ENCODE measurements around the gene TLCD2.
"Not testable (repeated sequence)": the region's sequence is repeated elsewhere in the genome, so short reads cannot be mapped to it uniquely, and the experiment has no call there.

The TLCD2 gene, protein sequence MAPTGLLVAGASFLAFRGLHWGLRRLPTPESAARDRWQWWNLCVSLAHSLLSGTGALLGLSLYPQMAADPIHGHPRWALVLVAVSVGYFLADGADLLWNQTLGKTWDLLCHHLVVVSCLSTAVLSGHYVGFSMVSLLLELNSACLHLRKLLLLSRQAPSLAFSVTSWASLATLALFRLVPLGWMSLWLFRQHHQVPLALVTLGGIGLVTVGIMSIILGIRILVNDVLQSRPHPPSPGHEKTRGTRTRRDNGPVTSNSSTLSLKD

DNA sequence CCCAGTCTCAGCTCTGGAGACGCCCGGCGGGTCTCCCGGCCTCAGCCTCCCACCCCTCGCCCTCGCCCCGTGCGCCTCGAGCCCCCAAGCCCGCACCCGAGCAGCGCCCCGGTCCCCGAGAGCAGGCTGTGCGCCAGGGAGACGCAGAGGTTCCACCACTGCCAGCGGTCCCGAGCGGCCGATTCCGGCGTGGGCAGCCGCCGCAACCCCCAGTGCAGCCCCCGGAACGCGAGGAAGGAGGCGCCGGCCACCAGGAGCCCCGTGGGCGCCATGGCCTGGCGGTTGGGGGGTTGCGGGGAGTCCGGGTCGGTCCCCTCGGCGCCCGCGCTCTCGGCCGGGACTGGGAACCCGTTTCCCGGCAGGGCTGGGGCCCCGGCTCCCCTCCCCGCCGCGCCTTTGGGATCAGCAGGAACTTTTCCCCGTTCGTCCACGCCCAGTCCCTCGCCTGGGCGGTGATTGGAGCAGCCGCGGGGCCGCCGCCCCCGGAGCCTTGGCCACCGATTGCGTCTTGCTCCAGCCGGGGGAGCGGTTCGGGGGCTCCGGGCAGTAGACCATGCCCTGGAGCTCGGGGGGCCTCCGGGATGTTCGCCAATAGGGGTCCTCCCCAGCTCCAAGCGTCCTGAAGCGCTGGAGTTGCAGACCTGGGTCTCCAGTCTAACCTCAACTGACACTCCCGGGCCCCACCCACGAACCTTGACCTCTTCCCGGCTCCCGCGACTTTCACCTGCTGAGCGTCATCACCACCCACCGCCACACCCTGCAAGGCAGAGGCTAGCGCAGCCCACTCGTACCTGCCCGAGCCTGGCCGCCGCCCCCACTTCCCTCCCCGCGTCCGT lies at the start of gene TLCD2:
Gene TLCD2, minus strand, starts transcription at position 407 of the 836 bp plus-strand sequence. Its CDS starts 135 bp downstream, at position 272.
- DNase-seq = no peak

DNA sequence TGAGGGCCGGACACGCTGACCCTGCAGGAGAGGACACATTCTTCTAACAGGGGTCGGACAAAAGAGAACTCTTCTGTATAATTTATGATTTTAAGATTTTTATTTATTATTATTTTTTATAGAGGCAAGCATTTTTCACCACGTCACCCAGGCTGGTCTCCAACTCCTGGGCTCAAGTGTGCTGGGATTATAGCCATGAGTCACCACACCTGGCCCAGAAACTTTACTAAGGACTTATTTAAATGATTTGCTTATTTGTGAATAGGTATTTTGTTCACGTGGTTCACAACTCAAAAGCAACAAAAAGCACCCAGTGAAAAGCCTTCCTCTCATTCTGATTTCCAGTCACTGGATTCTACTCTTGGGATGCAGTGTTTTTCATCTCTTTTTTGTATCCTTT lies 49.4 kb upstream of the TLCD2 start:
- no peak for DNase-seq

DNA sequence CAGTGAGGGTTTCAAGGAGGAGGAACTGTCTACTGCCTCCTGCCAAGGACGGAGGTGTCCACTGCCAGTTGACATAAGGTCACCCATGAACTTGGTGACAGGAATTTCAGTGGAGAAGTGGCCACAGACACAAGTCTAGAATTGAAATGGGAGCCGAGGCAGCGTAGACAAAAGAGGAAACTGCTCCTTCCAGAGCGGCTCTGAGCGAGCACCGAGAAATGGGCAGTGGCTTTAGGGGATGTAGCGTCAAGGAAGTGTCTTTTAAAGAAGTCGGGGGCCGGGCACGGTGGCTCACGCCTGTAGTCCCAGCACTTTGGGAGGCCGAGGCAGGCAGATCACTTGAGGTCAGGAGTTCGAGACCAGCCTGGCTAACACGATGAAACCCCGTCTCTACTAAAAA lies 48.6 kb upstream of the TLCD2 start:
- DNase-seq = no peak

DNA sequence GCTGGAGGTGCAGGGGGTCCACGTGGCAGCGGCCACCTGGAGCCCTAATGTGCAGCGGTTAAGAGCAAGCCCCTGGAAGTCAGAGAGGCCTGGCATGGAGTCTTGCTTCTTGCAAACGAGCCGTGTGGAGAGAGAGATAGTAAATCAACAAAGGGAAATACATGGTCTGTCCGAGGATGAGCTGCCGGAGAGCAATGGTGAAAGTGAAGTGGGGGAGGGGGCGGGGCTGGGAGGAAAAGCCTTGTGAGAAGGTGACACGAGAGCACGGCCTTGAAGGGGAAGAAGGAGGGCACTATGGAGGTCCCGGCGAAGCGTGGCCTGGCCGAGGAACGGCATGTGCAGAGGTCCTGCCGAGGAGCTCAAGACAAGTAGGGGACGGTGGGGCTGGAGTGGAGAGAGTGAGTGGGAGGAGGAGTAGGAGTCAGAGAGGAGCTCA lies 45.7 kb upstream of the TLCD2 start:
- no peak for DNase-seq

DNA sequence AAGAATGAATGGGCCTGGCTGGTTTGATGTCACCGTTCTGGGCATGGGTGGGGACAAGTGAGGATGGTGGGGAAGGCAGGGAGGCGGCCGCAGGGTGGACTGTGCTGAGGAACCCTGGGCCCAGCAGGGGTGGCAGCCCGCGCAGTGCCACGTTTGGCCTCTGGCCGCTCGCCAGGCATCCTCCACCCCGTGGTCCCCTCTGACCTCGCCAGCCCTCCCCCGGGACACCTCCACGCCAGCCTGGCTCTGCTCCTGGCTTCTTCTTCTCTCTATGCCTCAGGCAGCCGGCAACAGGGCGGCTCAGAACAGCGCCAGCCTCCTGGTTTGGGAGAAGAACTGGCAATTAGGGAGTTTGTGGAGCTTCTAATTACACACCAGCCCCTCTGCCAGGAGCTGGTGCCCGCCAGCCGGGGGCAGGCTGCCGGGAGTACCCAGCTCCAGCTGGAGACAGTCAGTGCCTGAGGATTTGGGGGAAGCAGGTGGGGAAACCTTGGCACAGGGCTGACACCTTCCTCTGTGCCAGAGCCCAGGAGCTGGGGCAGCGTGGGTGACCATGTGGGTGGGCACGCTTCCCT lies 45.2 kb upstream of the TLCD2 start:
- DNase-seq = no peak

DNA sequence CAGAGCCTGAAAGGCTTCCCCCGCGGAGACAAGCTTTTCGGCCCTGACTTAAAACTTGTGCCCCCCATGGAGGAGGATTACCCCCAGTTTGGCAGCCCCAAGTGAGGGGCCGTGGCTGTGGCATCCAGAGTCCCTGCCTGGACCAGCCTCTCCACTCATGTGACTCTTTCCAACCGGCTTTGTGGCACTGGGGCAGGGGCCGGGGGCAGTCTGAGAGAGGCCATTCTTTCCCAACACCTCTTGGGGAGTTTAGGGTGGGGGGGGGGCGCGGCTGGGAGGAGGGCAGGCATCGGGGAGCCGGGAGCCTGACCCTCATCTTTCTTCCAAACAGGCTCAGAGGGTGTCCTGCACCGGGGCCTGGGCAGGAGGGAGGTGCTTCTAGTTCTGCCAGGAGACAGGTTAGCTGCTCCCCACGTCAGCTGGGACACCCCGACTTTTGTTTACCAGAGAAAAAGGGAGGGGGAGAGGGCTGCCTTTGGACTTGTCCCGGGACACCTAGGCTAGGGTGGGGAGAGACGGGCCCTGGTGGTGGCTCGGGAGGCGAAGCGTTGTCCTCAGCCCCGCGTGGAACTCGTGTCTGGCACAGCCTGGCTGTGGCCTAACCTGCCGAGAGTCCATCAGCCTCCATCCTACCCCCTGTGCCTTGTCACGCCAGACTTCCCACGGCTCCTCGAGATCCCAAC lies 44.4 kb upstream of the TLCD2 start:
- DNase-seq = no peak

DNA sequence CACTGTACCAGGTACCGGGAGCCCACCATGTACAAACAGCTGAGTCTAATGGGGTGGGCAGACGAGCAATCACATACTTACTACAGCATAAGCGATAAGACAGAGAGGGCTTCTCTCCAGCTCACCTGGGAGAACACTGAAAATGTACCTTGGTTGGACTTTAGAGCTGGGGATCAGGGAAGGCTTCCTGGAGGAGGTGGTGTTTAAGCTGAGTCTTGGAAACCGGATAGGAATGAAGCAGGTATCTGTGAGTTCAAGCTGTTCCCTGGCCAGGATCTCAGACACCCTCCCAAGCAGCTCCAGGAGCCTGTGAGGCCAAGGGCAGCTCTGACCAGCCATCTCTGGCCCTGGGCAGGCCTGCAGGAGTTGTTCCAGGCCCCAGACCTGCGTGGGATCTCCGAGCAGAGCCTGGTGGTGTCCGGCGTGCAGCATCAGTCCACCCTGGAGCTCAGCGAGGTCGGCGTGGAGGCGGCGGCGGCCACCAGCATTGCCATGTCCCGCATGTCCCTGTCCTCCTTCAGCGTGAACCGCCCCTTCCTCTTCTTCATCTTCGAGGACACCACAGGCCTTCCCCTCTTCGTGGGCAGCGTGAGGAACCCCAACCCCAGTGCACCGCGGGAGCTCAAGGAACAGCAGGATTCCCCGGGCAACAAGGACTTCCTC lies 43.7 kb upstream of the TLCD2 start:
- no peak for DNase-seq

DNA sequence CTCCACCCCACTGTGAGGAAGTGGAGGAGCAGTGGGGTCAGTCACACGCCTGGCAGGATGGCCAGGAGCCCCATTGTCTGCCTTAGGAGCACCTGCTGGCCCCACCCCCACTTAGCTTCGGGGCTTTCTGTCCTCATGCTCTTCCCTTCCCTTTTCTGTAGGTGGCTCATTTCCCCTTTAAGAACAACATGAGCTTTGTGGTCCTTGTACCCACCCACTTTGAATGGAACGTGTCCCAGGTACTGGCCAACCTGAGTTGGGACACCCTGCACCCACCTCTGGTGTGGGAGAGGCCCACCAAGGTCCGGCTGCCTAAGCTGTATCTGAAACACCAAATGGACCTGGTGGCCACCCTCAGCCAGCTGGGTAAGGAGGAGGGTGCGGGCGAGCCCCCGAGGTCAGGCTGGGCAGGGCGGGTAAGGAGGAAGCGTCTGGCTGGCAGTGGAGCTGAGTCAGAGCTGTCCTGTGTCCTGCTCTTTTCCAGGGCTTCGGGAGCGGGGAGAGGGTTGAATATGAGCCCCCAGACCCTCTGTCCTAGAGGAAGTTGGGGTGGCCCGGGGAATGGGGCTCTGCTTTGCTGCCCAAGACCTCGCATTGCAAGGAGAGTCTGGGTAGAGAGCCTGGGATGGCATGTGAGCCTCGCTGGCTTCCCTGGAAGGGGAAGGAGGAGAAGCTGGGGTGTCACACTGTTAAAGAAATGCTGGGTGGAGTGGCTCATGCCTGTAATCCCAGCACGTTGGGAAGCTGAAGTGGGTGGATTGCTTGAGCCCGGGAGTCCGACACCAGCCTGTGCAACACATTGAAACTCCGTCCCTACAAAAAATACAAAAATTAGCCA lies 42.5 kb upstream of the TLCD2 start:
- no peak for DNase-seq

DNA sequence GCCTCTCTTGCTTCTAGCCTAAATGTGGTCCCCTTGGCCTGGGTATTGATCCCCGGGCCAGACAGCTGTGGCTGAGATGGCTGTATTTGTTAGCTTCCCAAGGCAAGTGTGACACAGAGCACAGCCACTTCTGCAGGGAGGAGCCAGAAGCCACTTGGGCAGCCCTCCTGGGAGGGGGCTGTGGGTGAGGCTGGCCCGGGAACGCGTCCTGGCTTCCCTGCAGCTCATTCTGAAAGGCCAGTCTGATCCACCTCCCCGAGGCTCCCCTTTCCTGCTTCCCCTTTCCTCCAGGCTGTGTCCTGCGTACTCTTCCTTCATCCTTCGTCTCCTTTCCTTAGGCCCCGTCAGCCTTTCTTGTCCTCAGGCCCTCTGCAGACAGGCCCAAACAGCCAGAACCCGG lies 40.5 kb upstream of the TLCD2 start:
- DNase-seq = no peak

DNA sequence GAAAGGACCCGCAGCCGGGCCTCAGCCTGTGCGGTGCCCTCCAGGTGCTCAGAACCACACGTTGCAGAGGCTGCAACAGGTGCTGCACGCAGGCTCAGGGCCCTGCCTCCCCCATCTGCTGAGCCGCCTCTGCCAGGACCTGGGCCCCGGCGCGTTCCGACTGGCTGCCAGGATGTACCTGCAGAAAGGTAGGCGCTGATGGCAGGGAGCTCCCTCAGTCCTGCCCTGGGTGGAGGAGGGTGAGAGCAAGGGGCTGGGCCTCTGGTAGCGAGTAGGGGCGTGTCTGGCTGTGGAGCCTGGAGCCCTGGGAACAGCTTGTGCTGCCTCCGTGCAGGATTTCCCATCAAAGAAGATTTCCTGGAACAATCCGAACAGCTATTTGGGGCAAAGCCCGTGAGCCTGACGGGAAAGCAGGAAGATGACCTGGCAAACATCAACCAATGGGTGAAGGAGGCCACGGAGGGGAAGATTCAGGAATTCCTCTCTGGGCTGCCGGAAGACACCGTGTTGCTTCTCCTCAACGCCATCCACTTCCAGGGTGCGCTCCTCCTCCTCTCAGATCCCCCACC lies 36.9 kb upstream of the TLCD2 start:
- DNase-seq = no peak

DNA sequence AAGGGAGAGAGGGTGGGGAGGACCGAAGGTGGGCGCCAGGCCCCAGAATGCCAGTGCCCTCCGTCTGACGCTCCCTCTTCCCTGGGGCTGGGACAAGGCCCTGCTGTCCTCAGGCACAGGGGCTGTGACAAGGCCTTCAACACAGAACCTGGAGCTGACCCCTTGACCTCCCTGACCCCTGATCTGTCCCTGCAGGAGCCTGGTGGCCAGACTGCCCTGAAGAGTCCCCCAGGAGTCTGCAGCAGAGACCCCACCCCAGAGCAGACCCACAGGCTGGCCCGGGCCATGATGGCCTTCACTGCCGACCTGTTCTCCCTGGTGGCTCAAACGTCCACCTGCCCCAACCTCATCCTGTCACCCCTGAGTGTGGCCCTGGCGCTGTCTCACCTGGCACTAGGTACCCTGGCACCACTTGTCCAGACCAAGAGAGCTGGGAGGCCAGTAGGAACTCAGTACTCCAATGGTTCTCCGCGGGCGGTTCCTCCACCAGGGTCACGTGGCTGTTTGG lies 35.4 kb upstream of the TLCD2 start:
- no peak for DNase-seq

DNA sequence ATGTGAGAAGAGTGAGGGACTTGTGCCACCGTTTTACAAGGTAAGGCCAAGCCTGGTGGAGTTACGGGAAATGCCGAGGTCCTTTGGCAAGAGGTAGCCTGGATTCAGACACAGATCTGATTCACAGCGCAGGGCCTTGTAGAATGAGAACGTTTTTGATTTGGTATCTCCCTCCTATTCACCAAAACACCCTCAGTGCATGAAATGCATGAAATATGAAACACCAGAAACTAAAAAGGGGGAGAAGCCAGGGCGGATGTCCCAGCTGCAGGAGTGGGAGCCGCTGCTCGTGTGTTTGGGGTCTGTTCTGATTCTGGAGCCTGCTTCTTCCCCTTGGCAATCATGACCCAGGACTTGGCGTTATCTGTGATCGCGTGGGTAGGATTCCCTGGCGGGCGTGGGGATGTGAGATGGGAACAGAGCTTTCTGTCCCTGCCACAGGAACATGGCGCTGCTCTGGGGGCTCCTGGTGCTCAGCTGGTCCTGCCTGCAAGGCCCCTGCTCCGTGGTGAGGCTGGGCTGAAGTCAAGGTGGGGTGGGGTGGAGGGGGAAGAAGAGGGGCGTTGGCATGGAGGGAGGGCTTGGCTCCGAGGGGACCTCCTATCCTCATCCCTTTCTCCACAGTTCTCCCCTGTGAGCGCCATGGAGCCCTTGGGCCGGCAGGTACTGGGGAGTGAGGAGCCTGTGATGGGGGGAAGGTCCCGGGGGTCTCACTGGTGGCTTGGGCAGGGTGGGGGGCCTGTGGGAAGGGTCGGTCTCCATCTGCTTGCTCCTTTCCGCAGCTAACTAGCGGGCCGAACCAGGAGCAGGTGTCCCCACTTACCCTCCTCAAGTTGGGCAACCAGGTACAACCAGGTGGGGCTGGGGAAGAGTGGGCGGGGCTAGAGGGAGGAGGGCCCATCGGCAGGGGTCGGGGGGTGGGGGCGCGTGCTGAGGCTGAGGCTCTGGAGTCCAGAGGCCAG lies 34.7 kb upstream of the TLCD2 start:
- DNase-seq = no peak

DNA sequence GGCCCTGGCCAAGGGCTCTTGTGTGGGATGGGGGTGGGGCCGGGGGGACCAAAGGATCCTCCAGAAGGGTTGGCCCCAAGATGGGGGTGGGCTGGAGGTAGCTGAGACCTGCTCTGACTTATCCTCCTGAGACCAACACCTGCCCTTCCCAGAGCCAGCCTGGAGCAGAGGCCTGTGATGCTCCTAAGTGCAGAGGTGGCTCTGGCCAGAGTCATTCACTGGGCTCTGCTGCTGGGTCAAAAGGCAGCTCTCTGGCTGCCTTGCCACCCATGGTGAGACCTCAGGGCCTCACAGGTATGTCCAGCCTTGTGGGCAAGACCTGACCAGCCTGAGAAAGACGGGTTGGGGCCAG lies 32.9 kb upstream of the TLCD2 start:
- no peak for DNase-seq

DNA sequence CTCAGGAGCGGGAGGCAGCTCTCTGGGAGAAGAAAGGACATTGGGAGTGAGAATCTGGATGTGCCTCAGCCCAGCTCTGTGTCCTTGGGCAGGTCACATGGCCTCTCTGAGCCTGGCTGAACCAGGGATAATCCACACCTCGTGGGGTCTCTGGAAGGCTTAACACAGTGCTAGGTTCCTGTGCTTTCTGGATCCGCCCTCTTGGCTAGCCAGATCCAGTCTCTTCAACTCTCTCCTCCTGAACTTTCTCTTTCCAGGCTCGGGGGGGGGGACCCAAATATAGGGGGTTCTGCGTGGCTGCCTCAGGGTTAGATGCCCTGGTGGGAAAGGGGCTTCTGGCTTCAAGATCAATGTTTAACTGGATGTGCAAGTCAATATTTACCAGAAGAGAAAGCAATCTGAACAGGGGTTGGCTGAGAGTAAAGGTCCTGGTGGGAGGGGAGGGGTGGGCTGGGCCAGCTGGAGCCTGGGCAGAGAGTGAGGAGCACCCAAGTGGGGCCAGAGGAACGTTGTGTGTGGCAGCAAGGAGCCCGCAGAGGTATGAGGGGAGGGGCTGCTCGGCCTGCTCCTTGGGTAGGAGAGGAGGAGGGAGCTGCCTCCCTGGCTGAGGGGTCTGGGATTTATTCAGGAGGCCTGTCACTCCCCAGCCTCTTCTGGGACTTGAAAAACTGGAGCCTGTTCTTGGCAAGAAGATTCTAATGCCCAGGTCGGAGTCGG lies 32.4 kb upstream of the TLCD2 start, which contains the start of gene SERPINF2:
Gene SERPINF2, plus strand, starts transcription at position 501 of the 717 bp plus-strand sequence. CDS start 2,125 bp downstream, outside the sequence.
- DNase-seq = no peak

DNA sequence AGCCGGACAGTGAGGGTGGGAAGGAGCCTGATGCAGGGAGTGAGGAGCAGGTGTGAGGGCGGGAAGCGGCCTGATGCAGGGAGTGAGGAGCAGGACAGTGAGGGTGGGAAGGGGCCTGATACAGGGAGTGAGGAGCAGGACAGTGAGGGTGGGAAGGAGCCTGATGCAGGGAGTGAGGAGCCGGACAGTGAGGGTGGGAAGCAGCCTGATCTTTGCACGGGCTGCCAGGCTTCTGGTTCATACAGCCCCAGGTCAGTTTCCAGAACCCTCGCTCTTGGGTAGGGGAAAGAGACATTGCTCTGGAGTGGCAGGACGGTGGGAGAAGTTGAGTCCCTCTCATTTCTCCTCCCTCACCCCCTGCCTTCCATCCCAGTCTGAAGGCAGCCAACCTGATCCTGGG lies 31.7 kb upstream of the TLCD2 start:
- DNase-seq = not testable (repeated sequence)

DNA sequence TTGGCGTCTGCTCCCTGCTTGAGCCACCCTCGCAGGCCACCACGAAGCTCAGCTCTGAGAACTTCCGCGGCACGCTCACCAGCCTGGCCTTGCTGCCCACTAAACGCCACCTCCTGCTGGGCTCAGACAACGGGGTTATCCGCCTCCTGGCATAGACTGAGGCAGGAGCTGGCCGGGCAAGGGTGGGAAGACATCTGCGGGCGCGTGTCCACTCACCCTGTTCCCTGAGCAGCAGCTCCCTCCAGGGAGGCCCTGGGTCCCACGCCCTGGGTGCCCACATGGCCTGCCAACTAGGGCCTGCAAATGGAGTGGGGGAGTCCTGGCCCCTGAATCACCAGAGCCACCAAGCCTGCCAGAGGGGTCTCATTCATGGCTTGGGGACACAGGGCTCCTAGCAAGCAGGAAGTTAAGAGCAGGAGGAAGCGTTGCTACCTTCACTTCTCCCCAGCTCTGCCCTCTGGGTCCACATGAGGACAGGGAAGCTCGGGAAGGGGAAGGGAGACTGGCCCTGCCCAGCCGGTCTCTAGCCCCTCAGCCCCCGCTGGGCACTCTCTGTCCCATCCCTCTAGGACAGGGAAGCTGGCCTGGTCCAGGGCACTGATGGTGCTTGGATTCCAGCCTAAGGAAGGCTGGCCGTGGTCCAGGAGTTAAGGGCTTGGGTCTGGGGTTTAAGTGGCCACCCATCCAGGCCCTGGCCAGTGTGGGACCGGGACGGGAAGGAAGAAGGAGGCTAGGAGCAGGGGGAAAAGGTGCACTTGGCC lies 27.5 kb upstream of the TLCD2 start:
- DNase-seq = no peak

DNA sequence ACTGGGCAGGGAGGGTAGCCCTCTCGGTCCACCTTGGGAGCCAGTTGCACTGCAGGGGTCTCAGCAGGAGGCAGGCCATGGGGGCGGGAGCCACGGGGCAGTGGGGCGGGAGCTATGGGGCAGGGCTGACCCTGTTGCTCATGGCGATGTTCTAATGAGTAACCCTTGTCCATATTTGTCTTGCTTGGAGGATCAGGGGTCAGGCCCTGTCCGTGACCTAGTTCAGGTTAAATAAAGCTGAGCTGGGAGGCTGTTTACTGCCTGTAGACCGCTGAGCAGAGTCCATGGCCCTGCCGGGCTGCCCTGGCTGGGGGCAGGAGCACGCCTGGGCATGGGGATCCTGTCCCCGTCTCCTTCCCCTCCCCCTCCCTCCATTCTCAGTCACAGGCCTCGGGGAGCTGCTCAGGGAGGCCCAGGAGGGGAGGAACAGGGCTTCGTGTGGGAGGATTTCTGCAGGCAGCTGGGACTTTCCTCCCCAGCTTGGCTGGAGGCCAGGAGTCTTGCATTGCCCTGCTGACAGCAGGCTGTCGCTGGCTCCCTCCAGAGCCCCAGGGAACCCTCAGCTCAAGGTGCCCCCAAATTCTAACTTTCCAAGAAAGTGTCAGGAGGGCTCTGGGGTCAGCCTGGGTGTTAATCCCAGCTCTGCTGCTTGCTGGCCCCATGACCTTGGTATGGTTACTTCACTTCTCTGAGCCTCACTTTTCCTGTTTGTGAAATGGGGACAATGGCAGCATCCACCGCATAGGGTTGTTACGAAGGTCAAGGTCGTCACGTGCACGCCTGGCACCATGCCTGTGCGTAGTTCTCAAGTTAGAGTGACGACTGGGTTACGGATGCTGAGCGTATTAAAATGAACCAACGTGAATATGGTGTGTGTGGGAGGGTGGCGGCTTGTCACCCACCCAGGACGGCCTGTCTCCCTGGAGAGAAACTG lies 26.4 kb upstream of the TLCD2 start:
- no peak for DNase-seq

Measured in NCI-H1417 treated with DMSO at 0.1 percent for 48 hours (cell line).